NCI-H1417 (cell line): ENCODE measurements around the gene TAF6.

ENCODE experiments used
- DNase-seq, 3 experiments: peaks; one replicate each; lab custom pipeline; 2025; lab: John Stamatoyannopoulos, UW

TAF6 gene

GRCh38 chr7:100122568-100122967, 3.4 kb upstream of the TAF6 start:
- no peak for DNase-seq

GRCh38 chr7:100122067-100122466, 2.9 kb upstream of the TAF6 start:
- DNase-seq, result peak; percentile 78 to 96 (median 93)

GRCh38 chr7:100120733-100121036, 1.5 kb upstream of the TAF6 start:
- DNase-seq, result no peak

GRCh38 chr7:100119970-100120732, 993 bp upstream of the TAF6 start:
- DNase-seq, result peak in 2 of 3 experiments; percentile 58 to 76

- DNase-seq, result no peak
Measured at GRCh38 chr7:100118388-100119071, 628 bp downstream of the TAF6 start.

- DNase-seq, result no peak
Measured at GRCh38 chr7:100115026-100115425, 4.1 kb downstream of the TAF6 start.

- DNase-seq, result no peak
Measured at GRCh38 chr7:100111914-100112313, 7.2 kb downstream of the TAF6 start.

GRCh38 chr7:100111156-100111555, 8.0 kb downstream of the TAF6 start:
- DNase-seq, result no peak

GRCh38 chr7:100109521-100110163, 9.5 kb downstream of the TAF6 start:
- no peak for DNase-seq

- no peak for DNase-seq
Measured at GRCh38 chr7:100107890-100108289, 11.3 kb downstream of the TAF6 start.

- DNase-seq, result no peak
Measured at GRCh38 chr7:100107125-100107737, 11.9 kb downstream of the TAF6 start.

- no peak for DNase-seq
Measured at GRCh38 chr7:100106633-100107032, 12.5 kb downstream of the TAF6 start.

- no peak for DNase-seq
Measured at GRCh38 chr7:100105534-100105933, 13.6 kb downstream of the TAF6 start.

GRCh38 chr7:100102950-100103840, 16.0 kb downstream of the TAF6 start:
- DNase-seq, result no peak

GRCh38 chr7:100101016-100101862, 17.9 kb downstream of the TAF6 start, which contains the start of the genes AP4M1 and MCM7:
AP4M1 (plus strand) TSS chr7:100101643; CDS start chr7:100101715, 72 bp downstream.
MCM7 (minus strand) TSS chr7:100101397; CDS start chr7:100101294, 103 bp downstream.
- peak; percentile 99 to 100 (median 100) for DNase-seq

- peak; percentile 95 to 98 (median 98) for DNase-seq
Measured at GRCh38 chr7:100100420-100101015, 18.6 kb downstream of the TAF6 start.

GRCh38 chr7:100099452-100099851, 19.7 kb downstream of the TAF6 start:
- DNase-seq, result peak in 1 of 3 experiments; percentile 66

- DNase-seq, result no peak
Measured at GRCh38 chr7:100098913-100099312, 20.2 kb downstream of the TAF6 start.

- no peak for DNase-seq
Measured at GRCh38 chr7:100095704-100096103, 23.5 kb downstream of the TAF6 start.

GRCh38 chr7:100095289-100095688, 23.9 kb downstream of the TAF6 start:
- DNase-seq, result no peak
